Heart right ventricle (tissue), 16 donors: Measurements from ENCODE around the gene TPP1. TPM values are rescaled to one million over a fixed set of nuclear protein-coding genes. Genes with fewer than 3 reads are reported as not detected.

Experiments used
- ATAC-seq, 8 donors: fragments of 200-7000 bp; cut with Tn5 transposase; one replicate each; pipeline ENCODE4 v1.9.1; 2020; ENCODE audit warnings: mild to moderate bottlenecking in 8 of 8, moderate library complexity in 8 of 8, moderate number of reproducible peaks in 1 of 8
- DNase-seq, 2 donors: peaks; one replicate each; pipeline ENCODE4 v3.0.0-alpha.2; 2020
- H3K27ac ChIP-seq, 10 donors: fragments of 200-600 bp; sonication (generic) in 2 of 10; one replicate each; pipeline versions ENCODE4 v1.5.0 to v1.8.0; 2020 to 2022; ENCODE audit warnings: mild to moderate bottlenecking in 3 of 10
- H3K27me3 ChIP-seq, 7 donors: fragments of 200-600 bp; one replicate each; pipeline ENCODE4 v1.8.0; 2021 to 2022; ENCODE audit warnings: mild to moderate bottlenecking in 2 of 7
- H3K36me3 ChIP-seq, 9 donors: fragments of 200-600 bp; sonication (generic) in 1 of 9; one replicate each; pipeline versions ENCODE4 v1.5.0 to v1.8.0; 2020 to 2022; ENCODE audit warnings: mild to moderate bottlenecking in 2 of 9
- H3K4me1 ChIP-seq, 9 donors: fragments of 200-600 bp; sonication (generic) in 1 of 9; one replicate each; pipeline versions ENCODE4 v1.5.0 to v1.8.0; 2020 to 2022; ENCODE audit warnings: mild to moderate bottlenecking in 4 of 9
- H3K4me3 ChIP-seq, 10 donors: fragments of 200-600 bp; sonication (generic) in 2 of 10; one replicate each; pipeline versions ENCODE4 v1.5.0 to v1.8.0; 2020 to 2022; ENCODE audit warnings: mild to moderate bottlenecking in 7 of 10, moderate library complexity in 2 of 10
- H3K9me3 ChIP-seq, 11 donors: fragments of 200-600 bp in 10 of 11; sonication (generic) in 2 of 11; one replicate each; pipeline versions ENCODE4 v1.5.0 to v1.8.0; 2013 to 2022; ENCODE audit warnings: mild to moderate bottlenecking in 2 of 11, control low read depth in 1 of 11, moderate library complexity in 1 of 11
- WGBS, 2 donors: extraction: QIAGEN DNeasy Blood & Tissue Kit; methylation state at CpG; one replicate each; pipeline ENCODE4 v1.1.7; 2013; ENCODE audit warnings: inconsistent platforms in 1 of 2; 5-methylcytosine and 5-hydroxymethylcytosine counted together
- intact Hi-C, 10 donors: fragments of 100-400 bp; cut with DNase I; formaldehyde crosslinking; loops; one replicate each; pipeline versions ENCODE4 v1.11.1 to v1.14.2; 2022
- polyA plus RNA-seq, 2 donors: library from polyadenylated mRNA; stranded (reverse); fragments of 200-250 nt; gene quantifications; one replicate each; pipeline ENCODE4 v1.2.3, GENCODE V29; 2013
- total RNA-seq, 10 donors: library from RNA; stranded (reverse); fragmentation: NEBNext Ultra II Directional in 3 of 10; extraction: Animal tissue kit (Norgen Biotek cat#: 25700) in 3 of 10; gene quantifications; one replicate each; pipeline versions ENCODE4 v1.2.1 to v1.2.4, GENCODE V29; 2021 to 2023
- TF ChIP-seq, protein P1 (sequence below), 9 donors: fragments of 200-600 bp; sonication (generic) in 2 of 9; IDR thresholded peaks; one replicate each; pipeline versions ENCODE4 v1.5.0 to v1.8.0; 2021 to 2022; ENCODE audit warnings: antibody characterized with exemption in 9 of 9, mild to moderate bottlenecking in 5 of 9, moderate library complexity in 1 of 9
- donor health status: Arrhythmogenic right ventricular cardiomyopathy.
- donor health status: ischemic (EF 13 %, LVEDD 7.1; RV severe dilation, severe dysfunction).
- donor health status: healthy with polysubstance abuse.
- donor health status: DM: no; HTN: yes; CAD: no.
- donor health status: DM: no; HTN: no; CAD: no.
- donor health status: ischemic (EF 25% LVEDD 6.9; RV normal size, moderate dysfunction).
- donor health status: ischemic (EF 25% LVEDD 5.7; RV mildly dilated, moderate dysfunction).
- donor health status: healthy.
- donor health status: DM: yes; HTN: yes; CAD: no.
- donor health status: Ischemic cardiomyopathy.
- donor health status: ischemic (EF 35%, LVEDD 5.7; RV mildly dilated, moderate dysfunction).
- donor health status: nonischemic (EF 11% LVEDD 7.7; RV severe dilation, severe dysfunction).
- donor health status: DM: yes; HTN: yes; CAD: no.
- donor health status: PGD.
- donor health status: ischemic (EF 29% LVEDD 5.4; RV normal size, mild dysfunction).
- donor health status: nonischemic (EF 23%, LVEDD 6.1; RV moderate dilation, normal function).

Gene TPP1
- total and polyA plus RNA-seq, 12 donors: 31.9 to 132 (median 66.2) TPM

DNA sequence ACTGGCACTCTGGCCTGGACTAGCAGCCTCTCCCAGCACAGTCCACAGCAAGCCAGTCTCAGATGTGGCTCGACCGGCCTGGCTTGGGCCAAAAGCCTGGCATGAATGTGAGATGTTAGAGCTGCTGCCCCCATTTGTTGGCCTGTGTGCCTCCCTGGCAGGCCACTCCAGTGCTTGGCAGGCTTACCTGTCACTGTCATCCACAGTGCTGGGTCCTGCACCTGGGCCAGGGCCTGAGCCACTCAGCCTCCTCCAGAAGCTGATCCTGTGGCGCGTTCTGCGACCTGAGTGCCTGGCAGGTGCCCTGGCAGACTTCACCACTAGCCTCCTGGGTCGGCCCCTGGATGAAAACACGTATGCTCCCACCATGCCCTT, 51.9 kb downstream of the TPP1 start:
- peak overlapping the region in 2 of 10 donors; percentile 2 for H3K27ac ChIP-seq
- 61 to 74% methylated on average over 7 of the region's 7 CpGs for WGBS, 2 donors
- H3K4me1 ChIP-seq: peaks cover 0 to 27% (median 11%) of the 10 kb centered on the region in 9 donors
- TF ChIP-seq, protein P1, sequence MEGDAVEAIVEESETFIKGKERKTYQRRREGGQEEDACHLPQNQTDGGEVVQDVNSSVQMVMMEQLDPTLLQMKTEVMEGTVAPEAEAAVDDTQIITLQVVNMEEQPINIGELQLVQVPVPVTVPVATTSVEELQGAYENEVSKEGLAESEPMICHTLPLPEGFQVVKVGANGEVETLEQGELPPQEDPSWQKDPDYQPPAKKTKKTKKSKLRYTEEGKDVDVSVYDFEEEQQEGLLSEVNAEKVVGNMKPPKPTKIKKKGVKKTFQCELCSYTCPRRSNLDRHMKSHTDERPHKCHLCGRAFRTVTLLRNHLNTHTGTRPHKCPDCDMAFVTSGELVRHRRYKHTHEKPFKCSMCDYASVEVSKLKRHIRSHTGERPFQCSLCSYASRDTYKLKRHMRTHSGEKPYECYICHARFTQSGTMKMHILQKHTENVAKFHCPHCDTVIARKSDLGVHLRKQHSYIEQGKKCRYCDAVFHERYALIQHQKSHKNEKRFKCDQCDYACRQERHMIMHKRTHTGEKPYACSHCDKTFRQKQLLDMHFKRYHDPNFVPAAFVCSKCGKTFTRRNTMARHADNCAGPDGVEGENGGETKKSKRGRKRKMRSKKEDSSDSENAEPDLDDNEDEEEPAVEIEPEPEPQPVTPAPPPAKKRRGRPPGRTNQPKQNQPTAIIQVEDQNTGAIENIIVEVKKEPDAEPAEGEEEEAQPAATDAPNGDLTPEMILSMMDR (IDR thresholded peaks at IDR 0.05): no peak
- intact Hi-C loops: no loop called here
- no peaks in the 10 kb centered on the region for H3K9me3 ChIP-seq
- peaks cover 0 to 12% (median 0%) of the 10 kb centered on the region in 9 donors for H3K36me3 ChIP-seq
- no peaks in the 10 kb centered on the region for H3K27me3 ChIP-seq
- H3K4me3 ChIP-seq: no peak overlapping the region
- no peak for DNase-seq
- peak; percentile 11 to 53 (median 25) for ATAC-seq

DNA sequence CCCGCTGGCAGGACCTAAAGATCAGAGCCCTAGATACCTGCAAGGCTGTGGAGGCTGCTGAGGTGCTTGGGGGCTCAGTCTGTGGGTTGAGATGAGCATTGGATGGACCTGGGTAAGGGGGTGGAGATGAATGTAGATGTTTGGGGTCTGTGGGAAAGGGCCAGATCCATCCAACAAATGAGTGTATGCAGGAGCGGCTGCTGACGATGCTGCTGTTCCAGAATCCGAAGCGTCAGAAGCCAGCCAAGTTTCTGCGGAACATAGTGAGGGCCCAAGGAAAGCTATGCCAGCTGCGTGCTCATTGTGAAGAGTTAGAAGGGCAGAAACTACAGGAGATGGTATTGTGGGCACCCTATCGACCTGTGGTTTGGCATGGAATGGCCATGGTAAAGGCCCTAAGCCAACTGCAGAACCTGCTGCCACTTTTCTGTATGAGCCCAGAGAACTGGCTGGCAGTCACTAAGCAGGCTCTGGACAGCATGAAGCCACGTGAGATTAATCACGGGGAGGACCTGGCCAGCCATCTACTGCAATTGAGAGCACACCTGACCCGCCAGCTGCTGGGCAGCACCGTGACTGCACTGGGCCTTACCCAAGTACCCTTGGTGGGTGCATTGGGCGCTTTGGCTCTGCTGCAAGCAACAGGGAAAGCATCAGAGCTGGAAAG, 52.4 kb downstream of the TPP1 start:
- Histone ChIP-seq H3K27me3 (no peaks in the 10 kb centered on the region), H3K36me3 (peaks cover 0 to 12% (median 0%) of the 10 kb centered on the region in 9 donors), H3K27ac (peak overlapping the region in 2 of 10 donors; percentile 2), H3K4me1 (peaks cover 0 to 27% (median 11%) of the 10 kb centered on the region in 9 donors), H3K4me3 (no peak overlapping the region), H3K9me3 (no peaks in the 10 kb centered on the region)
- WGBS, 2 donors: 64 to 71% methylated on average over 13 of the region's 13 CpGs
- ATAC-seq: peak; percentile 18 to 63 (median 30)
- intact Hi-C loops: no loop called here
- DNase-seq: no peak
- TF ChIP-seq, protein P1 (IDR thresholded peaks at IDR 0.05): no peak

DNA sequence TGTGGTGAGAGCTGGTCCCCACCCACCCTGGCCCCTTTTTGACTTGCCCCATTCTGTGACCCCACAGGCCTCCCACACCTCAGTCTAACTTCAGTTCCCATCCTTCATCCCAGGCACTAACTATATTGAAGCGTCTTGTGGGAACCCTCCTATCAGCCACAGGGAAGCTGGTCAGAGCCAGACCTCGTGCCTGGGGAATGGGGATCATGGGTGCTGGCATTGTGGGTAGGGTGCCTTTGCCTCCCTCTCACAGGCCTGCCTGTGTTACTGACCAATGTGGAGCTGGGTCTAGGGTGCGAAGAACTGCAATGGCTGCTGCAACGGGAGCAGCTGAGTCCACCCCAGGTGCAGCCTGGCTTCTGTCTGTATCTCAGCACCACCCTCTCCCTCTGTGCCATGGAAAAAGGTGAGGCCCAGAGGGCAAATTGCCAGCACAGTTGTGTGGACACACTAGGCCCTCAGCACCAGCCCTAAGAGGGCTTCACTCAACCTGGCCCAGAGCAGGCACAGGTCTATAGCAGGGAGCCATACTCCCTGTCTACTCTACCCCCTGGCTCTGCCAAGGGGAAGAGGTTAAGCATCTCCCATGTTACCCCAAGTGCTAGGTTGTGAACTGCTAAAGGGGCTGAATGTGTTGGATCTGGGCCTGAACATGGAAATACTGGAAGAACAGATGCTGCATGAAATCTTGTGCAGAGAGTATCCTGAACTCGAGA, 53.1 kb downstream of the TPP1 start:
- Histone ChIP-seq H3K4me1 (peaks cover 0 to 27% (median 11%) of the 10 kb centered on the region in 9 donors), H3K36me3 (peaks cover 0 to 12% (median 0%) of the 10 kb centered on the region in 9 donors), H3K4me3 (no peak overlapping the region), H3K27ac (no peak overlapping the region), H3K9me3 (no peaks in the 10 kb centered on the region), H3K27me3 (no peaks in the 10 kb centered on the region)
- TF ChIP-seq, protein P1 (IDR thresholded peaks at IDR 0.05): no peak
- ATAC-seq (no peak), DNase-seq (no peak)
- 92 to 95% methylated on average over 5 of the region's 5 CpGs for whole genome bisulfite sequencing, 2 donors
- intact Hi-C loops: no loop called here

DNA sequence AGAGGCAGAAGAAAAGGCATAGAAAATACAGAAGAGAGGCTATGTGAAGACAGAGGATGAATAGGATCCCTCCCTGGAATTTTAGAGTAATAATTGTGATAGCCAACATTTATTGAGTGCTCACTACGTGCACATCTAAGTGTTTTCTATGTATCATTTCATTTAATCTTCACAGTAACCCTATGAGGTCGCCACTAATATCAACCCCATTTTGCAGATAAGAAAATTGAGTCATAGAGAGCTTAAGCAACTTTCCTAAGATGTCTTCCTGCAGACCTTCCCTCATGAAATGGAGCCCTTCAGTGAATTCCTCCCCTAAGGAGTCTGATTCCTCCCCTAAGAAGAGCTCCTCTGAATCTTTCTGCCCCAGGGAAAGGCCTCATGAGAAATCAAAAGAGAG, 53.9 kb downstream of the TPP1 start:
- WGBS, 2 donors: 93 to 96% methylated on average over 2 of the region's 2 CpGs
- H3K9me3 ChIP-seq: no peaks in the 10 kb centered on the region
- DNase-seq (no peak), ATAC-seq (no peak)
- peaks cover 0 to 27% (median 9%) of the 10 kb centered on the region in 9 donors for H3K4me1 ChIP-seq
- H3K36me3 ChIP-seq: peaks cover 0 to 12% (median 0%) of the 10 kb centered on the region in 9 donors
- intact Hi-C loops: no loop called here
- H3K27ac ChIP-seq: no peak overlapping the region
- TF ChIP-seq, protein P1 (IDR thresholded peaks at IDR 0.05): no peak
- H3K4me3 ChIP-seq: no peak overlapping the region
- H3K27me3 ChIP-seq: no peaks in the 10 kb centered on the region
